Measurements from ENCODE around the gene ARMC9. TPM values are rescaled to one million over a fixed set of nuclear protein-coding genes. Genes with fewer than 3 reads are reported as not detected.

Gene ARMC9
- total RNA-seq, 1 experiment from 2014 or later: 42.7 TPM

DNA sequence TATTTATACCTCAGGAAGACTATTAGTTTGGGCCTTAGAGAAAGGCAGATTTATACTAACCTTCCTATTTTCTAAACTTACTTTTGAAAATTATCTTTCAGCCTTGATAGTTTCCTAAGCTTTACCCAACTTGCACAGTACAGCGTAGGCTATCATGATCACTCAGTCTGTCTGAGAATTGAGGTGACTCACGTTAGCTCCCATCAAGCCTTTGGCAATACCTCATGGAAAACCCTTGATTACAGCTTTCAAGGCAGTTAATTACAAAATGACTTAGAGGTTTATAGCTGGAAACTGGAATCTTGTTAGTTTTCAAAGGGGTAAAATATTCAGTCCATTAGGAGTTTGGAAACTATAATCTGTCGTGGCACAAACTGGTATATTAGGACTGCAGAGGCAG, 26.4 kb upstream of the ARMC9 start:
- Histone ChIP-seq H3K27ac (ENCODE audit: low read length) (no peak overlapping the region), H3K4me1 (ENCODE audit: control insufficient read depth, insufficient read depth, low read length) (no peaks in the 10 kb centered on the region), H3K9me3 (ENCODE audit: control insufficient read depth, insufficient read depth, low read depth, low read length) (no peaks in the 10 kb centered on the region), H3K27me3 (ENCODE audit: control insufficient read depth, insufficient read depth, low read length) (no peaks in the 10 kb centered on the region), H3K4me3 (ENCODE audit: low read depth in 2 of 2, low read length in 2 of 2) (no peak overlapping the region), H3K36me3 (ENCODE audit: control insufficient read depth, insufficient read depth, low read length) (peaks cover 23% of the 10 kb centered on the region)
- in situ Hi-C loops (cut with HindIII; ENCODE audit: low pct_unique_long_range_greater_than_20kb, low sequenced_read_pairs) (no loop called here), intact Hi-C loops (cut with micrococcal nuclease; ENCODE audit: unreplicated experiment) (no loop called here)
- DNase-seq (ENCODE audit: low read depth, low spot score) (no peak), ATAC-seq (no peak)
- no peak for TF ChIP-seq SIN3A (IDR thresholded peaks at IDR 0.05; ENCODE audit: borderline replicate concordance, insufficient read depth, low read depth, low read length)
- no peak for TF ChIP-seq REST (IDR thresholded peaks at IDR 0.05; ENCODE audit: insufficient read depth in 1 of 2, low read depth in 2 of 2, low read length in 1 of 2)
- no peak for TF ChIP-seq POLR2AphosphoS5 (IDR thresholded peaks at IDR 0.05; ENCODE audit: low read depth, low read length)
- TF ChIP-seq TCF7L2 (IDR thresholded peaks at IDR 0.05; ENCODE audit: low read depth, low read length): no peak
- TF ChIP-seq CTCF (IDR thresholded peaks at IDR 0.05): no peak
- ChIA-PET POLR2A (no interaction called here), CTCF (no interaction called here)
- BruUV-seq (replicated peaks): no TSS peak

- no peaks in the 10 kb centered on the region for H3K4me1 ChIP-seq (ENCODE audit: control insufficient read depth, insufficient read depth, low read length)
- H3K36me3 ChIP-seq (ENCODE audit: control insufficient read depth, insufficient read depth, low read length): peaks cover 18% of the 10 kb centered on the region; the same call in 1 of the 2 replicates
- in situ Hi-C loops (cut with HindIII; ENCODE audit: low pct_unique_long_range_greater_than_20kb, low sequenced_read_pairs) (no loop called here), intact Hi-C loops (cut with micrococcal nuclease; ENCODE audit: unreplicated experiment) (no loop called here)
- ChIA-PET POLR2A (no interaction called here), CTCF (no interaction called here)
- no peak for TF ChIP-seq SIN3A (IDR thresholded peaks at IDR 0.05; ENCODE audit: borderline replicate concordance, insufficient read depth, low read depth, low read length)
- no peak for TF ChIP-seq TCF7L2 (IDR thresholded peaks at IDR 0.05; ENCODE audit: low read depth, low read length)
- no peak for TF ChIP-seq CTCF (IDR thresholded peaks at IDR 0.05)
- no peak for TF ChIP-seq POLR2AphosphoS5 (IDR thresholded peaks at IDR 0.05; ENCODE audit: low read depth, low read length)
- no peak for TF ChIP-seq REST (IDR thresholded peaks at IDR 0.05; ENCODE audit: insufficient read depth in 1 of 2, low read depth in 2 of 2, low read length in 1 of 2)
- ATAC-seq (no peak), DNase-seq (ENCODE audit: low read depth, low spot score) (no peak)
- H3K9me3 ChIP-seq (ENCODE audit: control insufficient read depth, insufficient read depth, low read depth, low read length): no peaks in the 10 kb centered on the region
- H3K27ac ChIP-seq (ENCODE audit: low read length): no peak overlapping the region
- H3K4me3 ChIP-seq (ENCODE audit: low read depth in 2 of 2, low read length in 2 of 2): no peak overlapping the region
- no peaks in the 10 kb centered on the region for H3K27me3 ChIP-seq (ENCODE audit: control insufficient read depth, insufficient read depth, low read length)
- no TSS peak for BruUV-seq (replicated peaks)
Observed at GRCh38 chr2:231174211-231174651, 24.2 kb upstream of the ARMC9 start.
